ENCODE measurements around the gene YWHAG.

The YWHAG gene

GRCh38 chr7:76359111-76359977 is 553 bp upstream of the YWHAG start:
- TF ChIP-seq CTCF (IDR thresholded peaks at IDR 0.05; ENCODE audit: low read depth, low read length, poor library complexity, severe bottlenecking) (peak; percentile 92), EZH2phosphoT487 (IDR thresholded peaks at IDR 0.05; ENCODE audit: borderline replicate concordance, low read length) (no peak)
- H3K4me2 ChIP-seq (ENCODE audit: low read length) = peak overlapping the region; percentile 96
- no peaks in the 10 kb centered on the region for H3F3A ChIP-seq (ENCODE audit: control insufficient read depth, insufficient read depth)
- H3K27ac ChIP-seq (ENCODE audit: low read depth, low read length) = peak overlapping the region; percentile 69
- H3K79me2 ChIP-seq (ENCODE audit: control insufficient read depth, low read length) = peaks cover 45% of the 10 kb centered on the region
- H4K20me1 ChIP-seq (ENCODE audit: control insufficient read depth, insufficient read depth, low read depth, low read length) = peaks cover 28% of the 10 kb centered on the region
- no peaks in the 10 kb centered on the region for H3K9me3 ChIP-seq (ENCODE audit: control insufficient read depth, insufficient read depth, low read length)
- peaks cover 4% of the 10 kb centered on the region; the same call in 1 of the 2 replicates for H3K27me3 ChIP-seq (ENCODE audit: control insufficient read depth, low read length)
- peaks cover 43% of the 10 kb centered on the region for H3K36me3 ChIP-seq (ENCODE audit: control insufficient read depth, low read length)
- H3K9me2 ChIP-seq (replicated peaks; ENCODE audit: control insufficient read depth, low read length) = no peaks in the 10 kb centered on the region
- H3K4me1 ChIP-seq (ENCODE audit: control insufficient read depth, low read length) = peaks cover 40% of the 10 kb centered on the region
- peak overlapping the region; percentile 80 for H3K4me3 ChIP-seq (ENCODE audit: low read length)

- H3K4me3 ChIP-seq (ENCODE audit: low read length) = peak overlapping the region; percentile 80
- H4K20me1 ChIP-seq (ENCODE audit: control insufficient read depth, insufficient read depth, low read depth, low read length) = peaks cover 37% of the 10 kb centered on the region
- peaks cover 58% of the 10 kb centered on the region for H3K79me2 ChIP-seq (ENCODE audit: control insufficient read depth, low read length)
- H3K4me1 ChIP-seq (ENCODE audit: control insufficient read depth, low read length) = peaks cover 38% of the 10 kb centered on the region
- H3K36me3 ChIP-seq (ENCODE audit: control insufficient read depth, low read length) = peaks cover 55% of the 10 kb centered on the region
- TF ChIP-seq EZH2phosphoT487 (IDR thresholded peaks at IDR 0.05; ENCODE audit: borderline replicate concordance, low read length) (no peak), CTCF (IDR thresholded peaks at IDR 0.05; ENCODE audit: low read depth, low read length, poor library complexity, severe bottlenecking) (peak; percentile 32)
- H3K9me3 ChIP-seq (ENCODE audit: control insufficient read depth, insufficient read depth, low read length) = no peaks in the 10 kb centered on the region
- no peaks in the 10 kb centered on the region for H3K9me2 ChIP-seq (replicated peaks; ENCODE audit: control insufficient read depth, low read length)
- H3K27me3 ChIP-seq (ENCODE audit: control insufficient read depth, low read length) = no peaks in the 10 kb centered on the region
- peak overlapping the region; percentile 96 for H3K4me2 ChIP-seq (ENCODE audit: low read length)
- peak overlapping the region; percentile 69 for H3K27ac ChIP-seq (ENCODE audit: low read depth, low read length)
- H3F3A ChIP-seq (ENCODE audit: control insufficient read depth, insufficient read depth) = no peaks in the 10 kb centered on the region
Measured at GRCh38 chr7:76358011-76358480, 745 bp downstream of the YWHAG start.

- H3F3A ChIP-seq (ENCODE audit: control insufficient read depth, insufficient read depth) = no peaks in the 10 kb centered on the region
- no peaks in the 10 kb centered on the region for H3K9me2 ChIP-seq (replicated peaks; ENCODE audit: control insufficient read depth, low read length)
- peaks cover 37% of the 10 kb centered on the region for H4K20me1 ChIP-seq (ENCODE audit: control insufficient read depth, insufficient read depth, low read depth, low read length)
- TF ChIP-seq CTCF (IDR thresholded peaks at IDR 0.05; ENCODE audit: low read depth, low read length, poor library complexity, severe bottlenecking) = no peak
- TF ChIP-seq EZH2phosphoT487 (IDR thresholded peaks at IDR 0.05; ENCODE audit: borderline replicate concordance, low read length) = no peak
- peak overlapping the region; percentile 69 for H3K27ac ChIP-seq (ENCODE audit: low read depth, low read length)
- H3K79me2 ChIP-seq (ENCODE audit: control insufficient read depth, low read length) = peaks cover 63% of the 10 kb centered on the region
- H3K27me3 ChIP-seq (ENCODE audit: control insufficient read depth, low read length) = no peaks in the 10 kb centered on the region
- peak overlapping the region; percentile 80 for H3K4me3 ChIP-seq (ENCODE audit: low read length)
- no peaks in the 10 kb centered on the region for H3K9me3 ChIP-seq (ENCODE audit: control insufficient read depth, insufficient read depth, low read length)
- peaks cover 59% of the 10 kb centered on the region for H3K36me3 ChIP-seq (ENCODE audit: control insufficient read depth, low read length)
- H3K4me1 ChIP-seq (ENCODE audit: control insufficient read depth, low read length) = peaks cover 38% of the 10 kb centered on the region
- H3K4me2 ChIP-seq (ENCODE audit: low read length) = peak overlapping the region; percentile 96
Measured at GRCh38 chr7:76357475-76358010, 1.2 kb downstream of the YWHAG start.

All from DOHH2 (cell line).